ENCODE data around the gene SMOC1.

Gene SMOC1

GRCh38 chr14:69980457-69981425, 101.5 kb downstream of the SMOC1 start:
- peak; percentile 85 for DNase-seq (ENCODE audit: low spot score)

- no peak for DNase-seq (ENCODE audit: low spot score)
These were observed 103.1 kb downstream of the SMOC1 start for GRCh38 chr14:69982220-69982839.

GRCh38 chr14:69982886-69983285, 103.7 kb downstream of the SMOC1 start:
- DNase-seq (ENCODE audit: low spot score): no peak

GRCh38 chr14:69983317-69983716, 104.1 kb downstream of the SMOC1 start:
- DNase-seq (ENCODE audit: low spot score): no peak

GRCh38 chr14:69985463-69985862, 106.2 kb downstream of the SMOC1 start:
- DNase-seq (ENCODE audit: low spot score): no peak

- no peak for DNase-seq (ENCODE audit: low spot score)
These were observed 107.1 kb downstream of the SMOC1 start for GRCh38 chr14:69986336-69986735.

- DNase-seq (ENCODE audit: low spot score): peak; percentile 54
These were observed 108.3 kb downstream of the SMOC1 start for GRCh38 chr14:69987406-69988121.

GRCh38 chr14:69988979-69989378, 109.8 kb downstream of the SMOC1 start:
- no peak for DNase-seq (ENCODE audit: low spot score)

- no peak for DNase-seq (ENCODE audit: low spot score)
These were observed 110.4 kb downstream of the SMOC1 start for GRCh38 chr14:69989622-69990021.

- DNase-seq (ENCODE audit: low spot score): peak; percentile 54
These were observed 111.1 kb downstream of the SMOC1 start for GRCh38 chr14:69990323-69990722.

GRCh38 chr14:69991422-69991821, 112.2 kb downstream of the SMOC1 start:
- no peak for DNase-seq (ENCODE audit: low spot score)

GRCh38 chr14:69992564-69992963, 113.3 kb downstream of the SMOC1 start:
- DNase-seq (ENCODE audit: low spot score): no peak

GRCh38 chr14:69993326-69993725, 114.1 kb downstream of the SMOC1 start:
- no peak for DNase-seq (ENCODE audit: low spot score)

- DNase-seq (ENCODE audit: low spot score): no peak
These were observed 114.8 kb downstream of the SMOC1 start for GRCh38 chr14:69994002-69994401.

- DNase-seq (ENCODE audit: low spot score): no peak
These were observed 117.0 kb downstream of the SMOC1 start for GRCh38 chr14:69996216-69996615.

- no peak for DNase-seq (ENCODE audit: low spot score)
These were observed 118.6 kb downstream of the SMOC1 start for GRCh38 chr14:69997849-69998248.

- no peak for DNase-seq (ENCODE audit: low spot score)
These were observed 120.1 kb downstream of the SMOC1 start for GRCh38 chr14:69999261-69999674.

- no peak for DNase-seq (ENCODE audit: low spot score)
These were observed 121.4 kb downstream of the SMOC1 start for GRCh38 chr14:70000601-70001000.

GRCh38 chr14:70002589-70003346, 123.6 kb downstream of the SMOC1 start:
- no peak for DNase-seq (ENCODE audit: low spot score)

- no peak for DNase-seq (ENCODE audit: low spot score)
These were observed 125.6 kb downstream of the SMOC1 start for GRCh38 chr14:70004791-70005190.

GRCh38 chr14:70005281-70005805, 126.1 kb downstream of the SMOC1 start:
- no peak for DNase-seq (ENCODE audit: low spot score)

GRCh38 chr14:70006699-70007098, 127.5 kb downstream of the SMOC1 start:
- DNase-seq (ENCODE audit: low spot score): no peak
